Measurements from ENCODE around the gene FAM20C.

FAM20C gene

GRCh38 chr7:184294-185264, 7.8 kb upstream of the FAM20C start:
- TF ChIP-seq CTCF (IDR thresholded peaks at IDR 0.05; ENCODE audit: low read depth, low read length, missing control alignments) = no peak
- no peak for DNase-seq (ENCODE audit: low read depth)
- no peak overlapping the region for H3K4me3 ChIP-seq (ENCODE audit: low read depth, low read length)
- in situ Hi-C loops (cut with HindIII; ENCODE audit: low sequenced_read_pairs) = loop anchor here (5.0 kb wide), 2 partner anchors 32 to 72 kb away; no protein-coding TSS in a partner anchor

GRCh38 chr7:186516-187113, 5.8 kb upstream of the FAM20C start:
- H3K4me3 ChIP-seq (ENCODE audit: low read depth, low read length) = no peak overlapping the region
- DNase-seq (ENCODE audit: low read depth) = no peak
- no peak for TF ChIP-seq CTCF (IDR thresholded peaks at IDR 0.05; ENCODE audit: low read depth, low read length, missing control alignments)
- in situ Hi-C loops (cut with HindIII; ENCODE audit: low sequenced_read_pairs) = loop anchor here (5.0 kb wide), 2 partner anchors 34 to 74 kb away; no protein-coding TSS in a partner anchor

- no peak for TF ChIP-seq CTCF (IDR thresholded peaks at IDR 0.05; ENCODE audit: low read depth, low read length, missing control alignments)
- in situ Hi-C loops (cut with HindIII; ENCODE audit: low sequenced_read_pairs) = loop anchor here (5.0 kb wide), 2 partner anchors 35 to 75 kb away; no protein-coding TSS in a partner anchor
Observed at GRCh38 chr7:187227-187927, 5.0 kb upstream of the FAM20C start.

GRCh38 chr7:188174-188573, 4.2 kb upstream of the FAM20C start:
- no peak for DNase-seq (ENCODE audit: low read depth)
- TF ChIP-seq CTCF (IDR thresholded peaks at IDR 0.05; ENCODE audit: low read depth, low read length, missing control alignments) = no peak
- no peak overlapping the region for H3K4me3 ChIP-seq (ENCODE audit: low read depth, low read length)
- in situ Hi-C loops (cut with HindIII; ENCODE audit: low sequenced_read_pairs) = loop anchor here (5.0 kb wide), 2 partner anchors 36 to 76 kb away; no protein-coding TSS in a partner anchor

More at GRCh38 chr7:187227-187927, 5.0 kb upstream of the FAM20C start:
- no peak for DNase-seq (ENCODE audit: low read depth)
- no peak overlapping the region for H3K4me3 ChIP-seq (ENCODE audit: low read depth, low read length)

GRCh38 chr7:188727-189500, 3.5 kb upstream of the FAM20C start:
- no peak for TF ChIP-seq CTCF (IDR thresholded peaks at IDR 0.05; ENCODE audit: low read depth, low read length, missing control alignments)
- in situ Hi-C loops (cut with HindIII; ENCODE audit: low sequenced_read_pairs) = loop anchor here (5.0 kb wide), 2 partner anchors 37 to 77 kb away; no protein-coding TSS in a partner anchor
- no peak for DNase-seq (ENCODE audit: low read depth)
- no peak overlapping the region for H3K4me3 ChIP-seq (ENCODE audit: low read depth, low read length)
